HEK293 (cell line): ENCODE measurements around the gene EPHB1.

Experiments
- ZNF311 ChIP-seq: fragments of 450-650 bp; formaldehyde crosslinking; IDR thresholded peaks from 2 replicates; pipeline ENCODE4 v1.5.1; 2017; ENCODE audit warnings: missing biosample characterization, missing genetic modification characterization, borderline replicate concordance
- ZNF558 ChIP-seq: fragments of 450-650 bp; formaldehyde crosslinking; IDR thresholded peaks from 2 replicates; pipeline ENCODE4 v1.5.1; 2016; ENCODE audit warnings: missing biosample characterization, missing genetic modification characterization

GRCh38 chr3:134933997-134934396 is 138.9 kb downstream of the EPHB1 start:
- no peak for TF ChIP-seq ZNF558
- no peak for TF ChIP-seq ZNF311 (tag by site-specific recombination)
